Measurements from ENCODE around the gene RFPL4A.

The RFPL4A gene

DNA sequence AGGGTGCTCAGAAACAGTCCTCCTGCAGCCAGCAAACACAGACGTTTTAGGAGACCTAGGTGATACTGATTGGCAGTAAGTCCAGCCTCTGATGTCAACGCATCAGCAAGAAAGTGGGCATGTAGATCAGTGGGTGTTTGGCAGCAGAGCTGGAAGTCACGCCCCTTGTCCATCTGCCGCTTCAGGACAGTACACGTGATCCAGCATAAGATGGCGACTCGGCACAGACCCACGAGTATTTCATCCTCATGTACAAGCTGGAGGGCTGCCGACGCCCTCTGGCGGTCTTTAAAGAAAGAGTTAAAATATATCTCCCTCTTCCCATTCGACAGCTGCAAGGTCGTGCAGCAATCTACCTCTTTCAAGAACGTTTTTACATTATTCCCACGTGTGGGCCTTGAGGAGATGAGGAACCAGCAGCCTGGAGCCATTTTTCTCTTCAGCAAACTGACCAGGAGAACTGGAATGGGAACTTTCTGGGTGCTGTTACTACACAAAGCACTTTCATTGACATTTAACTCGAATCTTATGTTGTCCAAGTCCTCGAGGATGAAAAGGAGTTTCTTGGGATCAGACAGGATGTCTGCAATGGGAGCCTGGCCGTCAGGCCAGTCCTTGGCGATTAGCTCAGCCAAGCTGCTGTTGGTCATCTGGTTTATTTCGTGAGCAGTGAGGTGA is 50.6 kb downstream of the RFPL4A start:
- peak; percentile 20 for DNase-seq (ENCODE audit: low spot score)

DNA sequence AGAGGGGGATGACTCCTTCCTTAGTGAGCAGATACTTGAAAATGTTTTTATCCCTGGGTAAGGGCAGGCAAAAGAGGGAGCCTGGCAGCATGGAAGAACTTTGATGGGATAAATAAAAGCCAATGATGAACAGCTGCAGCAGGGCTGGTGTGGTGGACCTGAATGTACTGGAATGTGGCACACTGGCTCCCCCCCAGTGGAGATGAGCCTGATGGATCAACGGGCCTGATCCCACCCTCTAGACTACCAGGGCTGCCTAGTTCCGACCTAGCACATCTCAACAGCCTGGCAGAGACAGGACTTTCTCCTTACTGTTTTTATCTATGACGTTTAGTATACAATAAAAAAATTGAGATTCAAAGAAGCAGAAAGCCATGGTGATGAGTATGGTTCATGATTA is 52.4 kb downstream of the RFPL4A start:
- no peak for DNase-seq (ENCODE audit: low spot score)

DNA sequence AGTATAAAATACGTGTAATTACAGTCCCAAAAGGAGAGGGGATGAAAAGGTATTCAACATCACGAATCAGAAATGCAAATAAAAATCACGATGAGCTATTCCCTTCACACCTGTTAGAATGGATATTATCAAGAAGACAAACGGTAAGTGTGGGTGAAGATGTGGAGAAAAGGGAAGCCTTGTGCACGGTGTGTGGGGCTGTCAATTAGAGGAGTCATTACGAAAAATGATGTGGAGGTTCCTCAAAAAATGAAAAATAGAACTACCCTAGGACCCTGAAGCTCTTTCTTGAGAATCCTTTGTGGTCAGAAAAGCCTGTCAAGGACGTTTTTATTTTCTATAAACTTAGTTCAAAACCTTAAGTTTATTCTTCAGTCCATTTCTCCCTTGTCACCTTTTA is 53.6 kb downstream of the RFPL4A start:
- DNase-seq (ENCODE audit: low spot score), result no peak

All from pons (tissue), 1 donor.